GM12878 (cell line): Measurements from ENCODE around the gene SLC6A20. TPM values are rescaled to one million over a fixed set of nuclear protein-coding genes. Genes with fewer than 3 reads are reported as not detected.

Experiments
- ATAC-seq: fragments of 200-7000 bp; cut with Tn5 transposase; 3 replicates; pipeline ENCODE4 v1.9.1; 2020; ENCODE audit warnings: mild to moderate bottlenecking, moderate library complexity
- BruUV-seq: library from RNA; stranded (reverse); fragments of 400-500 nt; replicated peaks from 2 replicates; lab custom pipeline; 2021; lab: Mats Ljungman, UMichigan
- CTCF ChIA-PET: fragments of 300-600 bp; sonication (Branson Sonifier 250); formaldehyde crosslinking; extraction: SDS; loops from one replicate; lab custom pipeline; 2021; ENCODE audit warnings: inconsistent platforms; lab: Yijun Ruan, JAX
- POLR2A ChIA-PET: fragments of 350-600 bp; formaldehyde crosslinking; extraction: SDS; loops from one replicate; lab custom pipeline; 2021; ENCODE audit warnings: inconsistent platforms; lab: Charles Lee
- RAD21 ChIA-PET: fragments of 300-600 bp; sonication (Branson Sonifier 250); formaldehyde crosslinking; loops from one replicate; lab custom pipeline; 2023; ENCODE audit warnings: antibody characterized with exemption; ENCODE audit not compliant: unreplicated experiment; lab: Charles Lee
- SMC1A ChIA-PET: fragments of 300-600 bp; sonication (Branson Sonifier 250); formaldehyde crosslinking; loops from one replicate; lab custom pipeline; 2023; ENCODE audit not compliant: unreplicated experiment, uncharacterized antibody; lab: Charles Lee
- DNase-seq: peaks from one replicate; pipeline ENCODE4 v3.0.0-alpha.2; 2011; ENCODE audit warnings: low read depth, low spot score
- FAIRE-seq: peaks from 3 replicates; lab custom pipeline; 2011; peaks lifted over from hg19 to GRCh38; lab: Jason Lieb, UNC
- H2AFZ ChIP-seq: 2 replicates; pipeline ENCODE4 v1.6.0; 2011; ENCODE audit warnings: low read depth, low read length, control low read depth; ENCODE audit not compliant: control insufficient read depth
- H3K27ac ChIP-seq: 2 replicates; pipeline ENCODE4 v1.5.1; 2011; ENCODE audit warnings: control low read depth; ENCODE audit not compliant: control insufficient read depth, insufficient read depth
- H3K27me3 ChIP-seq, 2 experiments: replicated peaks in 1 of 2; 2 replicates each; pipeline versions ENCODE4 v1.6.0 to v1.6.1; 2011; ENCODE audit warnings: low read length in 1 of 2; ENCODE audit not compliant: control insufficient read depth in 2 of 2, insufficient read depth in 2 of 2
- H3K36me3 ChIP-seq, 2 experiments: 2 replicates each; pipeline ENCODE4 v1.5.1; 2011; ENCODE audit warnings: low read length in 1 of 2; ENCODE audit not compliant: control insufficient read depth in 2 of 2, insufficient read depth in 2 of 2
- H3K4me1 ChIP-seq: 2 replicates; pipeline ENCODE4 v1.6.1; 2011; ENCODE audit warnings: mild to moderate bottlenecking, low read length, moderate library complexity, mixed read lengths; ENCODE audit not compliant: control insufficient read depth, insufficient read depth
- H3K4me2 ChIP-seq: 2 replicates; pipeline ENCODE4 v1.6.0; 2011; ENCODE audit warnings: control low read depth; ENCODE audit not compliant: control insufficient read depth, insufficient read depth
- H3K4me3 ChIP-seq: fragments of 200-600 bp; sonication (generic); 2 replicates; pipeline ENCODE4 v1.5.1; 2016
- H3K79me2 ChIP-seq: 2 replicates; pipeline ENCODE4 v1.6.0; 2011; ENCODE audit warnings: low read length; ENCODE audit not compliant: control insufficient read depth, insufficient read depth
- H3K9ac ChIP-seq: 2 replicates; pipeline ENCODE4 v1.8.0; 2011; ENCODE audit warnings: low read length, control low read depth, mixed read lengths; ENCODE audit not compliant: control insufficient read depth, insufficient read depth
- H3K9me3 ChIP-seq: replicated peaks from 3 replicates; pipeline ENCODE4 v1.5.1; 2011; ENCODE audit warnings: mild to moderate bottlenecking, low read length; ENCODE audit not compliant: control insufficient read depth, insufficient read depth
- H4K20me1 ChIP-seq: 2 replicates; pipeline ENCODE4 v1.6.0; 2011; ENCODE audit not compliant: control insufficient read depth, insufficient read depth
- BACH1 ChIP-seq: fragments of 450-650 bp; IDR thresholded peaks from 2 replicates; pipeline ENCODE4 v1.6.1; 2017; ENCODE audit warnings: mild to moderate bottlenecking, borderline replicate concordance
- BCL11A ChIP-seq: IDR thresholded peaks from 2 replicates; pipeline ENCODE4 v1.6.1; 2011; ENCODE audit warnings: low read depth, low read length
- BCL3 ChIP-seq: IDR thresholded peaks from 2 replicates; pipeline ENCODE4 v1.6.1; 2011; ENCODE audit warnings: borderline replicate concordance, low read depth, mild to moderate bottlenecking, moderate library complexity, low read length; ENCODE audit not compliant: insufficient read depth, poor library complexity, severe bottlenecking
- CBFB ChIP-seq: IDR thresholded peaks from 2 replicates; pipeline ENCODE4 v1.6.1; 2016; ENCODE audit warnings: antibody characterized with exemption, low read depth
- CEBPZ ChIP-seq: fragments of 150-350 bp; IDR thresholded peaks from 2 replicates; pipeline ENCODE4 v1.6.1; 2016; ENCODE audit warnings: low read depth, low read length
- JUNB ChIP-seq: IDR thresholded peaks from 2 replicates; pipeline ENCODE4 v1.6.1; 2016; ENCODE audit warnings: antibody characterized with exemption, mild to moderate bottlenecking
- MLLT1 ChIP-seq: fragments of 450-650 bp; IDR thresholded peaks from 2 replicates; pipeline ENCODE4 v1.6.1; 2016; ENCODE audit warnings: mild to moderate bottlenecking
- MXI1 ChIP-seq: fragments of 150-350 bp; IDR thresholded peaks from 2 replicates; pipeline ENCODE4 v1.6.1; 2011; ENCODE audit warnings: low read depth, mild to moderate bottlenecking, inconsistent platforms, low read length, improper control_type of control experiment
- NR2C2 ChIP-seq: IDR thresholded peaks from 2 replicates; pipeline ENCODE4 v1.6.1; 2011; ENCODE audit warnings: borderline replicate concordance, low read depth; ENCODE audit not compliant: control insufficient read depth, insufficient read length
- RBBP5 ChIP-seq: fragments of 200-600 bp; sonication (generic); conservative IDR thresholded peaks from 2 replicates; pipeline ENCODE4 v1.6.1; 2016
- RCOR1 ChIP-seq: conservative IDR thresholded peaks from 2 replicates; pipeline ENCODE4 v1.6.1; 2012; ENCODE audit warnings: low read depth, low read length, improper control_type of control experiment
- RELB ChIP-seq: fragments of 450-650 bp; IDR thresholded peaks from 2 replicates; pipeline ENCODE4 v1.6.1; 2017; ENCODE audit warnings: low read depth, mild to moderate bottlenecking, moderate library complexity
- TAF1 ChIP-seq: IDR thresholded peaks from 2 replicates; pipeline ENCODE4 v1.6.1; 2011; ENCODE audit warnings: mild to moderate bottlenecking, low read depth, low read length, borderline replicate concordance
- ZNF217 ChIP-seq: fragments of 450-650 bp; IDR thresholded peaks from 2 replicates; pipeline ENCODE4 v1.6.1; 2017; ENCODE audit warnings: antibody characterized with exemption, mild to moderate bottlenecking
- ZNF384 ChIP-seq: IDR thresholded peaks from 2 replicates; pipeline ENCODE4 v1.6.1; 2012; ENCODE audit warnings: low read depth, mild to moderate bottlenecking, low read length, improper control_type of control experiment, borderline replicate concordance
- ZNF622 ChIP-seq: fragments of 450-650 bp; IDR thresholded peaks from 2 replicates; pipeline ENCODE4 v1.6.1; 2017; ENCODE audit warnings: mild to moderate bottlenecking, inconsistent platforms
- WGBS: methylation state at CpG from one replicate; pipeline ENCODE4 v1.1.6; 2016; ENCODE audit warnings: low lambda C conversion rate; ENCODE audit not compliant: insufficient replicate concordance, insufficient coverage; ENCODE audit errors: missing lambda C conversion rate; 5-methylcytosine and 5-hydroxymethylcytosine counted together
- in situ Hi-C: fragments of 300-500 bp; cut with MboI; formaldehyde crosslinking; loops from 9 replicates; pipeline ENCODE4 v1.14.3; 2018; ENCODE audit warnings: mixed read lengths
- intact Hi-C: fragments of 100-400 bp; cut with micrococcal nuclease; formaldehyde crosslinking; loops from one replicate; pipeline ENCODE4 v1.14.2; 2022; ENCODE audit not compliant: unreplicated experiment
- polyA plus RNA-seq, 11 experiments: library from polyadenylated mRNA; depleted of rRNA in 4 of 11; unstranded in 6 of 11; stranded (reverse) in 5 of 11; fragments of >200 nt; fragmentation: Nextera tagmentation in 4 of 11; fragmentation: Illumina TruSeq in 1 of 11; extraction: Ambion mirVana in 4 of 11; extraction: Trizol in 1 of 11; gene quantifications; 1 replicate in 1 of 11; 2 replicates in 10 of 11; pipeline versions ENCODE4 v1.2.1 to v1.2.3, GENCODE V29; 2011 to 2016; ENCODE audit warnings: inconsistent platforms in 2 of 11, missing spikeins in 2 of 11, low read depth in 1 of 11
- total RNA-seq, 4 experiments: library from RNA; depleted of rRNA in 3 of 4; stranded (reverse); fragments of >200 nt in 3 of 4; fragmentation: Illumina TruSeq in 1 of 4; extraction: Trizol in 1 of 4; gene quantifications; 2 replicates each; pipeline versions ENCODE4 v1.2.1 to v1.2.3, GENCODE V29; 2013 to 2021

The SLC6A20 gene
- total and polyA plus RNA-seq, 10 of the 15 experiments (the other 5 are each of a cell fraction or from before 2014, with no cell fraction given), result 0.31 to 4.1 (median 1.1) TPM

GRCh38 chr3:45800611-45801010 lies 4.3 kb upstream of the SLC6A20 start:
- in situ Hi-C loops, result no loop called here
- Histone ChIP-seq H3K9me3 (no peaks in the 10 kb centered on the region), H3K9ac (no peak overlapping the region), H3K27me3 (peaks cover 2 to 13% of the 10 kb centered on the region in 2 experiments; a peak in 3 of 4 replicates), H2AFZ (no peak overlapping the region), H3K4me1 (peaks cover 5% of the 10 kb centered on the region), H3K36me3 (no peaks in the 10 kb centered on the region), H3K79me2 (no peaks in the 10 kb centered on the region), H3K4me2 (no peak overlapping the region), H3K27ac (no peak overlapping the region)
- no TSS peak for BruUV-seq
- ChIA-PET RAD21 (no interaction called here), CTCF (no interaction called here), POLR2A (no interaction called here), SMC1A (no interaction called here)
- intact Hi-C loops, result no loop called here
- ATAC-seq (no peak), FAIRE-seq (no peak), DNase-seq (no peak)
- WGBS, result 40% methylated on average over 4 of the region's 4 CpGs
- TF ChIP-seq ZNF217 (no peak), CBFB (no peak), MXI1 (no peak), BCL11A (no peak), RCOR1 (no peak), BACH1 (no peak), NR2C2 (no peak), TAF1 (no peak), RELB (no peak), JUNB (no peak), RBBP5 (no peak), ZNF384 (no peak), BCL3 (no peak), ZNF622 (no peak), CEBPZ (no peak), MLLT1 (no peak)
- TF ChIP-seq, all 136 proteins: peak for 0
- H4K20me1 ChIP-seq, result no peaks in the 10 kb centered on the region
- no peak overlapping the region for H3K4me3 ChIP-seq
